Measurements from ENCODE around the gene GRM2.

The GRM2 gene

GRCh38 chr3:51673181-51673801 lies 33.6 kb upstream of the GRM2 start:
- no peak overlapping the region for H3K4me3 ChIP-seq (replicated peaks; ENCODE audit: low read depth, low read length)
- no peaks in the 10 kb centered on the region for H3K27me3 ChIP-seq (replicated peaks; ENCODE audit: control insufficient read depth, insufficient read depth, low read length)
- no peak for DNase-seq (ENCODE audit: extremely low read depth, insufficient read length)
- TF ChIP-seq CTCF (IDR thresholded peaks at IDR 0.05; ENCODE audit: insufficient read depth, low read length, poor library complexity, severe bottlenecking) = no peak
- H3K36me3 ChIP-seq (ENCODE audit: control insufficient read depth, insufficient read depth, low read length) = peaks cover 15% of the 10 kb centered on the region

- DNase-seq (ENCODE audit: extremely low read depth, insufficient read length) = no peak
- TF ChIP-seq CTCF (IDR thresholded peaks at IDR 0.05; ENCODE audit: insufficient read depth, low read length, poor library complexity, severe bottlenecking) = no peak
- Histone ChIP-seq H3K36me3 (ENCODE audit: control insufficient read depth, insufficient read depth, low read length) (peaks cover 15% of the 10 kb centered on the region), H3K4me3 (replicated peaks; ENCODE audit: low read depth, low read length) (no peak overlapping the region), H3K27me3 (replicated peaks; ENCODE audit: control insufficient read depth, insufficient read depth, low read length) (no peaks in the 10 kb centered on the region)
Observed at GRCh38 chr3:51673802-51674654, 32.8 kb upstream of the GRM2 start.

- DNase-seq (ENCODE audit: extremely low read depth, insufficient read length) = no peak
- peaks cover 15% of the 10 kb centered on the region for H3K36me3 ChIP-seq (ENCODE audit: control insufficient read depth, insufficient read depth, low read length)
- no peak overlapping the region for H3K4me3 ChIP-seq (replicated peaks; ENCODE audit: low read depth, low read length)
- TF ChIP-seq CTCF (IDR thresholded peaks at IDR 0.05; ENCODE audit: insufficient read depth, low read length, poor library complexity, severe bottlenecking) = no peak
- H3K27me3 ChIP-seq (replicated peaks; ENCODE audit: control insufficient read depth, insufficient read depth, low read length) = no peaks in the 10 kb centered on the region
Observed at GRCh38 chr3:51675201-51675611, 31.7 kb upstream of the GRM2 start.

- H3K36me3 ChIP-seq (ENCODE audit: control insufficient read depth, insufficient read depth, low read length) = peaks cover 15% of the 10 kb centered on the region
- TF ChIP-seq CTCF (IDR thresholded peaks at IDR 0.05; ENCODE audit: insufficient read depth, low read length, poor library complexity, severe bottlenecking) = no peak
- no peak overlapping the region for H3K4me3 ChIP-seq (replicated peaks; ENCODE audit: low read depth, low read length)
- no peaks in the 10 kb centered on the region for H3K27me3 ChIP-seq (replicated peaks; ENCODE audit: control insufficient read depth, insufficient read depth, low read length)
- DNase-seq (ENCODE audit: extremely low read depth, insufficient read length) = no peak
Observed at GRCh38 chr3:51676102-51676640, 30.7 kb upstream of the GRM2 start.

- DNase-seq (ENCODE audit: extremely low read depth, insufficient read length) = no peak
- TF ChIP-seq CTCF (IDR thresholded peaks at IDR 0.05; ENCODE audit: insufficient read depth, low read length, poor library complexity, severe bottlenecking) = no peak
- peaks cover 15% of the 10 kb centered on the region for H3K36me3 ChIP-seq (ENCODE audit: control insufficient read depth, insufficient read depth, low read length)
- no peak overlapping the region for H3K4me3 ChIP-seq (replicated peaks; ENCODE audit: low read depth, low read length)
- no peaks in the 10 kb centered on the region for H3K27me3 ChIP-seq (replicated peaks; ENCODE audit: control insufficient read depth, insufficient read depth, low read length)
Observed at GRCh38 chr3:51677358-51677757, 29.5 kb upstream of the GRM2 start.

All from GM06990 (cell line).